Measurements from ENCODE around the gene ALG12.

GRCh38 chr22:49966041-49966773 is 48.0 kb upstream of the ALG12 start:
- TF ChIP-seq CTCF (IDR thresholded peaks at IDR 0.05) (no peak), EZH2 (IDR thresholded peaks at IDR 0.05; ENCODE audit: borderline replicate concordance, insufficient read depth, low read depth, low read length, poor library complexity, severe bottlenecking) (no peak)

Measured in B cell (primary cell).